Measurements from ENCODE around the gene ABI3BP.

The ABI3BP gene

GRCh38 chr3:100972301-100972844 lies 20.8 kb downstream of the ABI3BP start:
- TF ChIP-seq, protein P1, sequence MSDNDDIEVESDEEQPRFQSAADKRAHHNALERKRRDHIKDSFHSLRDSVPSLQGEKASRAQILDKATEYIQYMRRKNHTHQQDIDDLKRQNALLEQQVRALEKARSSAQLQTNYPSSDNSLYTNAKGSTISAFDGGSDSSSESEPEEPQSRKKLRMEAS (IDR thresholded peaks at IDR 0.05; ENCODE audit: low read depth, low read length): no peak
- TF ChIP-seq, protein P2, sequence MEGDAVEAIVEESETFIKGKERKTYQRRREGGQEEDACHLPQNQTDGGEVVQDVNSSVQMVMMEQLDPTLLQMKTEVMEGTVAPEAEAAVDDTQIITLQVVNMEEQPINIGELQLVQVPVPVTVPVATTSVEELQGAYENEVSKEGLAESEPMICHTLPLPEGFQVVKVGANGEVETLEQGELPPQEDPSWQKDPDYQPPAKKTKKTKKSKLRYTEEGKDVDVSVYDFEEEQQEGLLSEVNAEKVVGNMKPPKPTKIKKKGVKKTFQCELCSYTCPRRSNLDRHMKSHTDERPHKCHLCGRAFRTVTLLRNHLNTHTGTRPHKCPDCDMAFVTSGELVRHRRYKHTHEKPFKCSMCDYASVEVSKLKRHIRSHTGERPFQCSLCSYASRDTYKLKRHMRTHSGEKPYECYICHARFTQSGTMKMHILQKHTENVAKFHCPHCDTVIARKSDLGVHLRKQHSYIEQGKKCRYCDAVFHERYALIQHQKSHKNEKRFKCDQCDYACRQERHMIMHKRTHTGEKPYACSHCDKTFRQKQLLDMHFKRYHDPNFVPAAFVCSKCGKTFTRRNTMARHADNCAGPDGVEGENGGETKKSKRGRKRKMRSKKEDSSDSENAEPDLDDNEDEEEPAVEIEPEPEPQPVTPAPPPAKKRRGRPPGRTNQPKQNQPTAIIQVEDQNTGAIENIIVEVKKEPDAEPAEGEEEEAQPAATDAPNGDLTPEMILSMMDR (IDR thresholded peaks at IDR 0.05; ENCODE audit: low read depth, low read length): no peak
- no peak for TF ChIP-seq MYC (IDR thresholded peaks at IDR 0.05; ENCODE audit: low read depth, low read length)
- no peak for TF ChIP-seq POLR2A (IDR thresholded peaks at IDR 0.05; ENCODE audit: extremely low read depth, insufficient read length)
- DNase-seq (ENCODE audit: low read depth): no peak
- H3K4me3 ChIP-seq (ENCODE audit: low read depth, low read length): no peak overlapping the region

GRCh38 chr3:100971798-100972197 lies 21.4 kb downstream of the ABI3BP start:
- TF ChIP-seq, protein P1 (IDR thresholded peaks at IDR 0.05; ENCODE audit: low read depth, low read length): no peak
- TF ChIP-seq POLR2A (IDR thresholded peaks at IDR 0.05; ENCODE audit: extremely low read depth, insufficient read length) (no peak), MYC (IDR thresholded peaks at IDR 0.05; ENCODE audit: low read depth, low read length) (no peak)
- TF ChIP-seq, protein P2 (IDR thresholded peaks at IDR 0.05; ENCODE audit: low read depth, low read length): no peak
- H3K4me3 ChIP-seq (ENCODE audit: low read depth, low read length): no peak overlapping the region
- DNase-seq (ENCODE audit: low read depth): no peak

DNA sequence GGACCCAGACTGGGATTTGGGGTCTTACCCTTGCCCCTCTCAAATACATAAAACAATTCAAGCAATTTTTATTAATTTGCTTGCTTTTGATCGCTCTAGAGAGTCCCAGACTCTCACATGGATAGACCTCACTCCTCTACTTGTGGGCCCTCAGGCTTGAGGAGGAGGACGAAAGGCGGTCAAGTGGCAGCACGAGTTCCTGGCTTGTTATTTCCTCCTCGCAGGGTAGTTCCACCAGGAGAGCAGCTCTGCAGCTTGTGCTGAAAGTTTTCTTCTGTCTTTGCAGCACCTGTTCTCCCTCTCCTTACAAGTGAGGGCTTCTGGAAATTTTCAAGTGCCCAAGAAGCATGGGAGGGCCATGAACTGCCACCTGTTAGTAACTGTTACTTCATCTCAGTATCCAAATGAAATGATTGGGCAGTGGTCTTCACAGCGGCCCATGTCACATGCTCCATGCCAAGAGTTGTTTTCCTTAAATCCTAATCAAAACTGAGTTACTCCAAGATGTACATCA lies 22.7 kb downstream of the ABI3BP start:
- no peak for TF ChIP-seq POLR2A (IDR thresholded peaks at IDR 0.05; ENCODE audit: extremely low read depth, insufficient read length)
- TF ChIP-seq, protein P2 (IDR thresholded peaks at IDR 0.05; ENCODE audit: low read depth, low read length): no peak
- TF ChIP-seq, protein P1 (IDR thresholded peaks at IDR 0.05; ENCODE audit: low read depth, low read length): no peak
- TF ChIP-seq MYC (IDR thresholded peaks at IDR 0.05; ENCODE audit: low read depth, low read length): no peak
- DNase-seq (ENCODE audit: low read depth): no peak
- no peak overlapping the region for H3K4me3 ChIP-seq (ENCODE audit: low read depth, low read length)

GRCh38 chr3:100968932-100969906 lies 24.0 kb downstream of the ABI3BP start:
- H3K4me3 ChIP-seq (ENCODE audit: low read depth, low read length): no peak overlapping the region
- TF ChIP-seq, protein P1 (IDR thresholded peaks at IDR 0.05; ENCODE audit: low read depth, low read length): no peak
- TF ChIP-seq MYC (IDR thresholded peaks at IDR 0.05; ENCODE audit: low read depth, low read length) (no peak), POLR2A (IDR thresholded peaks at IDR 0.05; ENCODE audit: extremely low read depth, insufficient read length) (no peak)
- TF ChIP-seq, protein P2 (IDR thresholded peaks at IDR 0.05; ENCODE audit: low read depth, low read length): no peak
- no peak for DNase-seq (ENCODE audit: low read depth)

DNA sequence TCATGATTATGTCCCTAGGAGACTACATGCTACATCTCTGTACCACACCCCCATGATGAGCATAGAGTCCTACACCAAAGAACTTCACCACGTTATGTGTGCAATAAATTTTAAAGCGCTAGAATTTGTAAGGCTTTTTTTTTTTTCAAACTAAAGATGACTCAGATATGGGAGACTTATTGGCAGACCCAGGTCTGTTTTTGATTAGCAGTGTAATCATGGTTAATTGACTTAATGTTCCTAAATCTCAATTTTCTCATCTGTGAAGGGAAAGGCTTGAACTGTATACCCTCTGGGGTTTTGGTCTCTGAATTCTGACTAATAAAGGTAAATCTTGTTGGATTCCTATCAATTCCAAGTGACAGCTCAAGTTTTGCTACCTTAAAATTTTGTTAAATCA lies 26.4 kb downstream of the ABI3BP start:
- no peak for TF ChIP-seq POLR2A (IDR thresholded peaks at IDR 0.05; ENCODE audit: extremely low read depth, insufficient read length)
- TF ChIP-seq MYC (IDR thresholded peaks at IDR 0.05; ENCODE audit: low read depth, low read length): no peak
- TF ChIP-seq, protein P2 (IDR thresholded peaks at IDR 0.05; ENCODE audit: low read depth, low read length): no peak
- TF ChIP-seq, protein P1 (IDR thresholded peaks at IDR 0.05; ENCODE audit: low read depth, low read length): no peak
- no peak for DNase-seq (ENCODE audit: low read depth)
- no peak overlapping the region for H3K4me3 ChIP-seq (ENCODE audit: low read depth, low read length)

Data from NB4 (cell line).